HG03159 (cell line): ENCODE results near the gene OAF.

Source experiments
- ATAC-seq: cut with Tn5 transposase; IDR thresholded peaks from one replicate; pipeline ENCODE4 v1.9.1; 2021; ENCODE audit warnings: mild to moderate bottlenecking, moderate library complexity; ENCODE audit not compliant: unreplicated experiment

Gene OAF

GRCh38 chr11:120220747-120221037 lies 9.9 kb downstream of the OAF start:
- no peak for ATAC-seq

GRCh38 chr11:120221115-120221752 lies 10.4 kb downstream of the OAF start:
- ATAC-seq, result no peak

- ATAC-seq, result no peak
These were observed 12.1 kb downstream of the OAF start for GRCh38 chr11:120222916-120223315.

- ATAC-seq, result no peak
These were observed 13.0 kb downstream of the OAF start for GRCh38 chr11:120223793-120224192.

GRCh38 chr11:120224361-120224760 lies 13.5 kb downstream of the OAF start:
- ATAC-seq, result no peak

GRCh38 chr11:120224972-120225909 lies 14.4 kb downstream of the OAF start:
- ATAC-seq, result no peak

GRCh38 chr11:120226242-120226641 lies 15.4 kb downstream of the OAF start:
- no peak for ATAC-seq

GRCh38 chr11:120226714-120227113 lies 15.9 kb downstream of the OAF start:
- ATAC-seq, result no peak

GRCh38 chr11:120227228-120227852 lies 16.5 kb downstream of the OAF start:
- no peak for ATAC-seq

GRCh38 chr11:120228794-120229384 lies 18.1 kb downstream of the OAF start:
- no peak for ATAC-seq

- no peak for ATAC-seq
These were observed 18.9 kb downstream of the OAF start for GRCh38 chr11:120229451-120230424.

GRCh38 chr11:120230433-120231071 lies 19.7 kb downstream of the OAF start:
- no peak for ATAC-seq

- ATAC-seq, result no peak
These were observed 21.1 kb downstream of the OAF start for GRCh38 chr11:120231963-120232362.

- ATAC-seq, result no peak
These were observed 22.5 kb downstream of the OAF start for GRCh38 chr11:120233207-120233803.

GRCh38 chr11:120235024-120235628 lies 24.3 kb downstream of the OAF start:
- ATAC-seq, result peak; percentile 54

- ATAC-seq, result no peak
These were observed 25.6 kb downstream of the OAF start for GRCh38 chr11:120236169-120237107.

- ATAC-seq, result no peak
These were observed 28.3 kb downstream of the OAF start for GRCh38 chr11:120238968-120239620.
